GM19239 (cell line): ENCODE data around the gene ELF3.
"Not testable (repeated sequence)": the region's sequence is repeated elsewhere in the genome, so short reads cannot be mapped to it uniquely, and the experiment has no call there.

Experiments used
- DNase-seq: peaks from one replicate; pipeline ENCODE4 v3.0.0; 2011; ENCODE audit warnings: low spot score; ENCODE audit not compliant: insufficient read length
- FAIRE-seq: peaks from 2 replicates; lab custom pipeline; 2011; peaks lifted over from hg19 to GRCh38; lab: Jason Lieb, UNC

ELF3 gene

GRCh38 chr1:202062636-202063035 lies 52.2 kb downstream of the ELF3 start:
- not testable (repeated sequence) for FAIRE-seq

GRCh38 chr1:202063093-202063492 lies 52.7 kb downstream of the ELF3 start:
- no peak for FAIRE-seq
- no peak for DNase-seq

More at GRCh38 chr1:202062636-202063035, 52.2 kb downstream of the ELF3 start:
- DNase-seq: not testable (repeated sequence)

GRCh38 chr1:202064889-202065312 lies 54.5 kb downstream of the ELF3 start:
- not testable (repeated sequence) for FAIRE-seq

More at GRCh38 chr1:202064889-202065312, 54.5 kb downstream of the ELF3 start:
- DNase-seq: not testable (repeated sequence)
